AG20443 (cell line): ENCODE data around the gene DYNLT5.
A peak's percentile ranks its signal among the peaks of the same experiment; 100 is the strongest.
"Not testable (repeated sequence)": the region's sequence is repeated elsewhere in the genome, so short reads cannot be mapped to it uniquely, and the experiment has no call there.

Experiments used
- DNase-seq: peaks from one replicate; pipeline ENCODE4 v3.0.0; 2012; ENCODE audit warnings: low spot score, mixed read lengths

Gene DYNLT5

GRCh38 chr1:66752000-66752592 is at the start of gene DYNLT5:
Gene DYNLT5, plus strand, starts transcription at chr1:66752459. Its CDS starts 2,200 bp downstream, at chr1:66754659.
- DNase-seq: peak; percentile 89

- no peak for DNase-seq
Observed at GRCh38 chr1:66704177-66704875, 47.9 kb upstream of the DYNLT5 start.

GRCh38 chr1:66705110-66705509 is 47.1 kb upstream of the DYNLT5 start:
- no peak for DNase-seq

GRCh38 chr1:66711420-66711819 is 40.8 kb upstream of the DYNLT5 start:
- peak; percentile 53 for DNase-seq

GRCh38 chr1:66712839-66713238 is 39.4 kb upstream of the DYNLT5 start:
- DNase-seq: no peak

GRCh38 chr1:66723985-66724384 is 28.3 kb upstream of the DYNLT5 start:
- no peak for DNase-seq

GRCh38 chr1:66725885-66726665 is 26.2 kb upstream of the DYNLT5 start:
- peak; percentile 60 for DNase-seq

GRCh38 chr1:66728021-66728420 is 24.2 kb upstream of the DYNLT5 start:
- no peak for DNase-seq

GRCh38 chr1:66728716-66729115 is 23.5 kb upstream of the DYNLT5 start:
- DNase-seq: not testable (repeated sequence)

GRCh38 chr1:66729119-66729518 is 23.1 kb upstream of the DYNLT5 start:
- no peak for DNase-seq

- DNase-seq: no peak
Observed at GRCh38 chr1:66729523-66729922, 22.7 kb upstream of the DYNLT5 start.

- no peak for DNase-seq
Observed at GRCh38 chr1:66730462-66730861, 21.8 kb upstream of the DYNLT5 start.

GRCh38 chr1:66731170-66731865 is 20.9 kb upstream of the DYNLT5 start:
- no peak for DNase-seq

GRCh38 chr1:66732407-66733166 is 19.7 kb upstream of the DYNLT5 start:
- no peak for DNase-seq

GRCh38 chr1:66733348-66734017 is 18.8 kb upstream of the DYNLT5 start:
- DNase-seq: no peak

- DNase-seq: not testable (repeated sequence)
Observed at GRCh38 chr1:66734531-66734930, 17.7 kb upstream of the DYNLT5 start.

- DNase-seq: no peak
Observed at GRCh38 chr1:66737836-66738235, 14.4 kb upstream of the DYNLT5 start.

- no peak for DNase-seq
Observed at GRCh38 chr1:66739401-66740157, 12.7 kb upstream of the DYNLT5 start.

GRCh38 chr1:66745451-66745850 is 6.8 kb upstream of the DYNLT5 start:
- no peak for DNase-seq

- DNase-seq: no peak
Observed at GRCh38 chr1:66747501-66747900, 4.8 kb upstream of the DYNLT5 start.
